ENCODE measurements around the gene MYOM1.

Gene MYOM1

DNA sequence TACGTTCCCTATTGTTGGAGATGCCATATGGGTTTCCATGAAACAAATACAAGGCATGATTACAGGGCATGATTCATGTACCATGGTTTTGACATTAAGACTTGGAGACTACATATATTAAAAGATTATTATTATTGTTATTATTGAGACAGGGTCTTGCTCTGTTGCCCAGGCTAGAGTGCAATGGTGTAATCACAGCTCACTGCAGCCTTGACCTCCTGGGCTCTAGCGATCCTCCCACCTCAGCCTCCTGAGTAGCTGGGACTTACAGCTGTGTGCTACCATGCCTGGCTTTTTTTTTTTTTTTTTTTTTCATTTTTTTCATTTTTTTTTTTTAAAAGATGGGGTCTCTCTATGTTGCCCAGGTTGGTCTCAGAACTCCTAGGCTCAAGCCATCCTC is 69.1 kb downstream of the MYOM1 start:
- no peak for DNase-seq (ENCODE audit: low read depth)

DNA sequence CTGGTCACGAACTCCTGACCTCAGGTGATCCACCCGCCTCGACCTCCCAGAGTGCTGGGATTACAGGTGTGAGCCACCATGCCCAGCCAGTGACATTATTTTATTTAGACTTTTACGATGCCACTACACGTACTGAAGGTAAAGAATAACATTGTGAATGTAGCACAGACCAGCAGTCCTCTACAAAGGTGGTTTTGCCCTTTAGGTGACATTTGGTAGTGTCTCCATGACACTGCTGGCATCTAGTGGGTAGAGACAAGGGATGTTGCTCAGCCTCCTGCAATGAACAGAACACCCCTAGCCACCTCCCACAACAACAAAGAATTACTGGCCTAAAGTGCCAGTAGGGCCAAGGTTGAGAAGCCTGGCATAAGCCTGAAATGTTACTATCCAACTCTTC is 69.5 kb downstream of the MYOM1 start:
- DNase-seq (ENCODE audit: low read depth): no peak

DNA sequence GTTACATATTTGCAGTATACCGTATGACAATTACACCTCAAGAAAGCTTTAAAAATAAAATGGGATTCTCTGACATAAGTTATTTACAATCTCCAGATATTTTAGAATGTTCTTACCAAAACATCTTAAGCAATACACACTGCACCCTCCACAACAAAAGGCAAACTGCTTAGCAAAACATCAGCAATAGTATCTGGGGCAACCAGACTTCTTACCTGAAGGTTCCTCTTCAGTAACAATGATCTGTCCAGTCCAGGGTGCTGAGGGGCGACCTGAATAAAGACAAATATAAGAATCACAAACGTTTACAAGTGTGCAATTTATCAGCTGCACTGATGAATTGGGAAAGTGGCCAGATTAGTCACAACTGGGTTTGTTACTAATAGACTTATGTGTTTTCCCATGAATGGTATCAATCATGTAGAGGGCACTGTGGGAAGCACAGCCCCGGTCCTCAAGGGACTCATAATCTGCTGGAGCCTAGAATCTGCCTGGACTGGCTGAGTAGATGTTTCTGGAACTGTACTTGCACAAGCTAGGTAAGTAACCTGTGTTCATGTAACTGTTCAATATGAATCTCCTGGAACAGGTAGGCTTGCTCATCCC is 70.7 kb downstream of the MYOM1 start:
- DNase-seq (ENCODE audit: low read depth): no peak

DNA sequence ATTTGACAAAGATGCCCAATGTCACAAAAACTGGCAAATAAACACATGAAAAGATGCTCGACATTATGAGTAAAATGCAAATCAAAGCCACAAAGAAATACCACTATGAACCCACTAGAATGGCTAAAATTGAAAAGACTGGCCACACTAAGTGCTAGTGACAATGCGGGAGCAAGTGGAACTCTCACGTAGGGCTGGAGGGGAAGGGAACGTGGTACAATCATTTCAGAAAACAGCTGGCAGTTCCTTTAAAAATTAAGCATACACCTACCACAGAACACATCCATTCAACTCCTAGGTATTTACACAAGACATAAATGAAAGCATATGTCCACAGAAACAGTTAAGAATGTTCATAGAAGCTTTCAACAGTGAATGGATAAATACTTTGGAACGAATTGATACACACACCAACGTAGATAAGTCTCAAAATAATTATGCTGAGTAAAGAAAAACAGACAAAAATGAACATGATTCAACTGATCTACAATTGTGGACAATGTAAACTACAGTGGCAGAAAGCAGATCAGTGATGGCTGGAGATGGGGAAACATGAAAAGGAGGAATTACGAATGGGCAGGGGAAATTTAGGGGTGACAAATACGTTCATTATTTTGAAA is 71.7 kb downstream of the MYOM1 start:
- no peak for DNase-seq (ENCODE audit: low read depth)

DNA sequence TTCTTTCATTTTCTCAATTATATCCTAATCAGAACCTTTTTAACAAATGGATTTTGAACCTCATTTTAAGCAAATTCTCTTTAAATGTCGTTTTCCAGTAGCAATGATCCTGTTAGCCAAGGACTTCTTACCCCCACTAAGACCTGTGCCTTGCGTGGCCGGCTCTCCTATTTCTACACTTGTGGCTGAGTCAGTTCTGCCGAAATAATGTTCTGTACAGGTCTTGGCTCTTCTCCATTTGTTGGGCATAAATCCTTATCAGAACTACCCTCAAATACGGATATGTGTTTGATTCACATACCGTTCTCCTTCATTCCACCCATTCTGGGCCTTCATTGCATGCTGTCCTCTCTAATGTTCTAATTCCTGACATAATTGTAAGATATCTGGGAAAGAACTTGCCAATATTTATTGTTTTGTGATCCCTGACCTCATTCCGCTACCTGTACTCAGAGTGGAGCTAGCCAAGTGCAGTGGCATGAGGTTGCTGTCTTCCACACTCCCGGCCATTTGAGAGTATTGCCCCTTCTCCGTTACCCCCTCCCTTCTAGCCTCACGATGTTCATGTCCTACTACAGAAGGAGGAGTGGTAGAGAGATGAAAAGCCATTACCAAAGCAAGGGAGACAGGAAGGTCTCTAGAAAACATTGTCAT is 78.7 kb downstream of the MYOM1 start:
- no peak for DNase-seq (ENCODE audit: low read depth)

DNA sequence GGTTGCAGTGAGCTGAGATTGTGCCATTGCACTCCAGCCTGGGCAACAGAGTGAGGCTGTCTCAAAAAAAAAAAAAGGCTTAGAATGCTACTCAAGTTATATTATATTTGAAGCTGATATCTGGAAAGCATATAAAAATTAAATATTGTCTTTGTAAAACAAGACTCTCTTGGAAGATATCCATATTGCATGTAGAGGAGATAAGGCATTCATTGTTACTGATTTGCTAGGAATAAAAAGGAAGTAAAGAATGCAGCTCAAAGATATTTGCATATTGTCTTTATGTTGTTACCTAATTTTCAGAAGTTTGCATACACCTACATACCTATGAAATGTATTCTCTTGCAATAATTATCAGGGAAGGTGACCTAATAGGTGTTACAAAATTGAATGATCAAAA is 79.4 kb downstream of the MYOM1 start:
- no peak for DNase-seq (ENCODE audit: low read depth)

DNA sequence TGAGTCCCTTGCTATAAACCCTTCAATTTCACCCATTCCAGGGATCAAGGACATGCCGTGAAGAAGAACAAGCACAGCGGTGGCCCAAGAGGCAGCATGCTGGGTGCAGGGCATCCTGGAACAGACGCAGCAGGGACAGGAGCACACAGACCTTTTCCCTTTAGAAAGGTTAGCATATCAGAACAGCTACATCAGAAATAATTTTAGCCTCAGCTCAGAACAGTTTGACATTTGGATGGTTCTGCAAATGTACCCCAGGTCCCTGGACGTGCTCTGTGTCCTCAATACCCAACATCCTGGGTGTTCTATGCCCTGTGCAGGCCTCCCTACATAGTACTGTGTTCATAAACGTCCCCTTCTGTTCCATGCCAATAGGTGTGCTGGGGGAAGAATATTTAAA is 80.4 kb downstream of the MYOM1 start:
- DNase-seq (ENCODE audit: low read depth): no peak

DNA sequence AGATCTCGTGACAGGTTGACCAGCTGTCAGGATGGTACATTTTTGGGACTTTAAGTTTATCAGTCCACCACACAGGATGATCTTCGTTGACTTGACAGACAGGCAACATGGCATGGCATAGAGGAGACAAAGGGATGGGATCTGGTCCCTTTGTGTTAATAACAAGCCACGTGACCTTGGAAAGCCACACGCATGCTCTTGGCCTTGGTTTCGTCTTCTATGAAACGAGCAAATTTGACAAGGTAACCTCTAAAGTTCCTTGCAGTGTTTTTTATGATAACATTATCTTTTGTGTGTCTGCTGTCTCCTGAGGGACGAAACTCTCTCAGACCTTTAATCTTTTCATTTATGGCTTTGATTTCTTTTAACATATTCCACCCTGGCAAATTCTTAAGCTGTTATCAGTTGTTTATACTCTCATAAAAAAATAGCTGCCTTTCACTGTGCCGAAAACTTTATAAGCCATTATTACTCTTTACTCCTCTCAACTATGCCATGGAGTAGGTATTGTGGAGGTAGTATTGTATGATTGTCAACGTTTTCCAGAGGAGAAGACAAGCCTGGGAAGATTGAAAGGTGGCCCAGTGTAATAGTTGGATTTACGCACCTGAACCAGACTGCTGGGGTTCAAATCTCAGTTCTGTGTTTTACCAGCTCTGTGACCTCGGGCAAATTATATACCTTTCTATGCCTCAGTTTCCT is 81.3 kb downstream of the MYOM1 start:
- DNase-seq (ENCODE audit: low read depth): no peak

DNA sequence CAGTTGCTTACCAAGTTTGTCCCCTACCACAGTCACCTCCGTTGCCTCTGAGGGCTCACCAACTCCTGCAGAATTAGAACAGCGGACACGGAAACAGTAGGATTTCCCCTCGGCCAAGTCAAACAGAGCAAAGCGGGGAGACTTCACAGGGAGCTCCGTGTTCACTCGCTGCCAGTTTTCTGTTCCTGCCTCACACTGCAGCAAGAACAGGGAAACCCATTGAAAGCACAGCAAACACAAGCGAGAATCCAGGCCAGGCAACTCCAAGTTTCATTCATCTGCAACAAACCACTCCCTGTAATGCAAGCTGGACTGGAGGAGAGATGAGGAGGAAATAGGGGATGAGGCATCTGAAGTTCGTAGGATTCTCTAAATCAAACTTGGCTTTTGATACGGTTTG is 84.2 kb downstream of the MYOM1 start:
- DNase-seq (ENCODE audit: low read depth): no peak

DNA sequence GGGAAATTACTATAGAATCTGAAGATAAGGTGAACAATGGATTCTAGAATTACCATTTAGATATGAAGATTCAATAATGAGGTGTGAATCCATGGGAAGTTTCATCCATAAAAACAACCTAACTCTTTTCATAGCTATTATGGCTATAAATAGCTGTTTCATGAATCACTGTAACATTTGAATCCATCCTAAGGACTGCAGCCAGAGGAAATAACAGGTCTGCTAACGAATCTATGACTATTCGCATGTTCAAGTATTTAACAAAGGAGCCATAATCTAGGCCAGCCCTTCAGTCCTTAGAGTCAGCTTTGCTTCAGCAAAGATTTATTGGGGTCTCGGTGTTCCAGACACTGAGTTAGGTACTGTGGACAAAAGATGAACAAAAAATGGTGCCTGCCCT is 87.1 kb downstream of the MYOM1 start:
- no peak for DNase-seq (ENCODE audit: low read depth)

DNA sequence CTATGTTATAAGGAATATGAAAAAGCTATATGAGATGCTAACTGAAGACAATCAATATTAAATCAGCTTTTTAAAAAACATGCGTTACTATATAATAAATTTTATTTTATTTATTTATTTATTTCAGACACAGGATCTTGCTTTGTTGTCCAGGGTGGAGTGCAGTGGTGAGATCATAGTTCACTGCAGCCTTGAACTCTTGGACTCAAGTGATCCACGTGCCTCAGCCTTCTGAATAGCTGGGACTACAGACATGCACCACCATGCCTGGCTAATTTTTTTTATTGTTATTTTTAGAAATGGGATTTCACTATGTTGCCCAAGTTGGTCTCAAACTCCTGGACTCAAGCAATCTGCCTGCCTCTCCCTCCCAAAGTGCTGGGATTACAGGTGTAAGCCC is 89.4 kb downstream of the MYOM1 start:
- no peak for DNase-seq (ENCODE audit: low read depth)

DNA sequence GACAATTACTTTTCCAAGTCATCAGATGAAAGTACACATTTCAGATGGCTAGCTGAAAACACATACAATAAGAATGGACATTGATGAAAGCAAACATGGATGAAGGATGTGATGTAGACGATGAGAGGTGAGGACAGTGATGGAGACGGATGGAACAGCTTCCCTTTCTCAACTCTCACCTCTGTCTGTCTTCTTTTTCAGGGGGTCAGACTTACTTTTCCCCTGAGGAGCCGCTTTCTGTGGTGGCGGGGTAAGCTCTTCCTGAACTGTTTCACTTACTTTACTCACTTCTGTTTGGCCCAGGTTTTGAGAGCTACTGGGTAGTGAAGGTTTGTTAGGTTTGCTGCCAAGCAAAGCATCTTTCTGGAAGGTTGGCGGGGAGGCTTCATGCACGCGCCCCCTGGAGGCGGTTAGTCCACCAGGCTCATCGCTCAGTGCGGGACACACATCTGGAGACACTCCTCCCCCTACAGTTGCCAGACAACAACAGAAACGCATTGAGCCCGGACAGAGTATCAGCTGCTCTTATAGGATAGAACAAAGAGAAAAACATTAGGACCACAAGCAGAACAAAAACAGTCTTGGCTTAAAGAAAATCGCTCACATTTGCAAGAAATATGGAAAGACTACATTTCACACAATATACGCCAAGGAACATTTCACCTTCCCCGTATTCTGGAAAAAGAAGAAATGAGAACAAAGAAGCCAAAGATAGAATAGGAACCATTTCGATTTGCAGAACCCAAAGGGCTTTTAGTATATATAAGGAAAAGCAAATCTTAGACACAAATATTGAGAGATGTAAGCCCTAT is 90.5 kb downstream of the MYOM1 start:
- DNase-seq (ENCODE audit: low read depth): peak; percentile 49

DNA sequence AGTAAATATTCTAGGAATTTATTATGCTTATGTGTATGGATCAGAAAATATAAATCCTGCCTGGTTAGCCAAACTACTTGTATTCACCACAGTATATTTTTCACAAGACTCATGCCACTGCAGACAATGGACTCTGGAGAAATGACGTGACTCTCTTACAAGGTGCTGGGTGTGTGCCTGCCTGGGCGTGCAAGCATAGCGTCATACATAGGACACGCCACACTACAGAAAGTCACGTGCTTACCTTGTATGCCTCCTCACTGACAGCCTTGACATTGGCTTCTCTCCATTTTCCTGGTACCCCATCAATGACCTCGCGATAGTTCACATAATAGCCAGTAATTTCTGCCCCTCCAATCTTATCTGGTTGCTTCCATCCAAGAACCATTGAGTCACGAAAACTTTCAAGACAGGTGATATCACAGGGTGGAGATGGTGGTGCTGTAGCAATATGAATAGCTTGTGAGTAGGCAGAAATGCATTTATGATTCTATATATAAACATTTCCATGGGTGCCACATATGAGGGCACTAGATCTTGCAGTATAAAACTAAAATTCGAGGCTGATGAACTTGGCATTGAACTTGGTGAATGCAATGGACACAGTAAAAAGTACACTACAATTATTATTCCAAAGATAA is 93.2 kb downstream of the MYOM1 start:
- DNase-seq (ENCODE audit: low read depth): no peak

DNA sequence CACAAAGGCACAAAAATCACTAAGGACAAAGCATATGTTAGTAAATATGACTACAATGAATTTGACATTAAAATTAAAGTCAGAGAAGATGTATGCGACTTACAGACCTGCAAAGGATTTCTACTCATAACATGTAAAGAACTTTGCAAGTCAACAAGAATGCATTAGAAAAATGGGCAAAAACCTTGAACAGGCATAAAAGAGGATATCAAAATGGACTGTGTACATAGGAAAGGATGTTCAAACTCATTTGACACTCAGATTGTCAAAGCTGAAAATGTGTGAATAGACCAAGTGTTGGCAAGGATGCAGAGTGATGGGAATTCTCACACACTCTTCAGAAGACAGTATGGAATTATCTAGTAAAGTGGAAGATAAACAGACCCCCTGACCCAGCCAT is 94.9 kb downstream of the MYOM1 start:
- DNase-seq (ENCODE audit: low read depth): no peak

DNA sequence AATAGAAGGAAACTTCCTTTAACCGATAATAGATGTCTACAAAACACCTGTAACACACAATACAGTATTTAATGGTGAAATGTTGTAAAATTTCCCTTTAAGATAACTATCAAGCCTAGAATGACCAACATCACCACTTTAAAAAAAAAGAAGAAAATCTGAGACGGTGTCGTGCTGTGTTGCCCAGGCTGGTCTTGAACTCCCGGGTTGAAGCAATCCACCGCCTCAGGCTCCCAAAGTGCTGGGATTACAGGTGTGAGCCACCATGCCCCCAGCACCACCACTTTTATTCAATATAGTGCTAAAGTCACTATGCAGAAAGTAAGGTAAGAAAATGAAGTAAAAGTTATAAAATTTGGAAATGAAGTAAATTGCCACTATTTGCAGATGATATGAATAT is 96.9 kb downstream of the MYOM1 start:
- no peak for DNase-seq (ENCODE audit: low read depth)

DNA sequence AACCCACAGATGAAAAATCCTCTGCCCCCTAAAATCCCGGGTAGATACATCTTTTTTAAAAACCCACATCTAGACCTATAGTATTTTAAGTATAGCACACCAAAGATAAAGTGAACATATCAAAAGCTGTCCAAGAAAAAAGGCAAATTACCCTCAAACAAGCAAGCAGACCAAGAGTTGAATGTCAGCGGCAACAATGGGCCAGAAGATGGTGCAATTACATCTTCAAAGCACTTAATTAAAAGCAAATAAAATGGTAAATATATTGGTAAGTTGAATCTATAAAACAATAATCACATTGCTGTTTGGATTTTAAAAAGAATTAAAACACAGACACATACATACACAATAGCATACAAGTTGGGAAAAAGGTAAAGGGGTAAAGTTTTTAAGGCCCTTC is 98.5 kb downstream of the MYOM1 start:
- no peak for DNase-seq (ENCODE audit: low read depth)

DNA sequence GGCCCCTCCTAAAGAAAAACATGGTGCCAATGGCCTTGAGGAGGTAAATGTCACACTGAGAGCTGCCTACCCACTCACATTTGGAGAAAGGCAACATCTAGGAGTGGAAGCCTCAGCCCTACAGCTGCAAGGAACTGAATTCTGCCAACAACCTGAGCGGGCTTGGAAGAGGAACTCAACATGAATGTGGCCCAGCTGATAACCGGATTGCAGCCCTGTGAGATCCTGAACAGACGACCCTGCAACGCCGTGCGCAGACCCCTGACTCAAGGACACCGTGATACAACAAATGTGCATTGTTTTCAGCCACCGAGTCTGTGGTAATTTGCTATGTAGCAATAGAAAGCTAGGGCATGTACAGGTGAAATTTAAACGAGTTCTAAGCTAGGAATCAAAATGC is 99.4 kb downstream of the MYOM1 start:
- DNase-seq (ENCODE audit: low read depth): no peak

DNA sequence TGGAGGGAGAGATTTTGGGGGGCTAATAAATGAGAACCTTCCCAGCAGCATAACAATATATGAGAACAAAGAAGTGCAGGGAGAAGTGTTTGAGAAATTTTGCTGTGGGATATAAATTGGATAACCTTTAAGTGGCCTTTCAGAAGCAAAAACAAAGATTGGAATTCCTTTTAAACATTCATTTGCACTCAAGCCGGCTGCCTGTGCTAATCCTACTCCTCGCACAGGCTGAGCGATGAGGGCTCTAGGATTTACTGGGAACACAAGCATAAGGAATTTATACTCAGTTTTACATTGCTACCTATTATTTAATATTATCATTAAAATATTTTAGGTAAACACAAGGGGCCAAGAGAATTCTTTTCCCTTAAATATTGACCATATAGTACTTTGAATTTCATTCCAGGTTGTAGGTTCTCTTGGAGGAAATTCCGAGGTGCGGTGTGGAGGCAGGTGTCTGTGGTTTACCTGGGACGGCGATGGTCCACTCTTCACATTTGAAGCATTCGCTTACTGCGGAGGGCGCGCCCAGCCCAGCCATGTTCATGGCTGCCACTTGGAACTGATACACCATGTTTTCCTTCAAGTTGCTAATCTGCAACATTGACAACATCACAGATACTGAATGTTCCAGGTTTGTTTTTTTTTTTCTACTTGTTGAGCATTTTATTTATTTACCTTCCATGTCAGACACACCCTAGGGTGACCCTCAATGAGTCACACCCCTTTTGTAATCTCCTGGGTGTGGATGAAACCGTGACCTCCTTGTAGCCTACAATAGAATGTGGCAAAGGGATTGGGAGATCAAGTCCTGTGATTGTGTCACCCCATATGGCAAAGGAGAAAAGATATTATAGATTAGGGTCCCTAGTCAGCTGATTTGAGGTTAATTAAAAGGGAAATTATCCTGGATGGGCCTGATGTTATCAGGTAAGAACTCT is 100.1 kb downstream of the MYOM1 start:
- DNase-seq (ENCODE audit: low read depth): no peak

DNA sequence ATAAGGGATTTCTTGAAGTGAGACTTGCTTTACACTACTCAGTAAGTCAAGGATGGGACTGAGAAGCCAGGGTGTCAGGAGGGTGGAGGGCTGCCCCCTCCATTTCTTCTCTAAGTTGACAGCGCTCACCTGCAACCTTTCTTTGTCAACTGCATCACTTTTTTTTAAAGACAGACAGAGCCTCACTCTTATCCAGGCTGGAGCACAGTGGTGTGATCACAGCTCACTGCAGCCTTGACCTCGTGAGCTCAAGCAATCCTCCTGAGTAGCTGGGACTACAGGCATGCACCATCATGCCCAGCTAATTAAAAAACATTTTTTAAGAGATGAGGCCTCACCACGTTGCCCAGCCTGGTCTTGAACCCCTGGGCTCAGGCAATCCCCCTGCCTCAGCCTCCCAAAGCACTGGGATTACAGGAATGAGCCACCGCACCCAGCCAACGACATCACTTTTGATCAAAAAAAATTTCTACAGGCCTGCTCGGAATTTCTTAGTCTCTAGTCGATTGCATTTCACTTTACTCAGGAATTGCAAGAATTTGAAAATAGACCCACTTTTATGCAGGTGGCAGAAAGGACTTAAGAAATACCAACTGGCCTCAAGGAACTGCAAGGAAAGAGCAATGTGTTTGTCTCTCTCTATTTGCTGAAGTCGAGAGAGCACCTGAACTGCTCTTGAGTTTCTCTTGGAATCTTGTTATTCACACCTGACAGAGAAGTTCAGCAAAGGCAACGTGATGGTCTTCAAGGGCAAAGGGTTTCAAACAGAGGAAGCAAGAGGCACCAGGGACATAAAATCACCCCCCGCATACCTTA is 101.4 kb downstream of the MYOM1 start:
- DNase-seq (ENCODE audit: low read depth): no peak
